Measurements from ENCODE around the gene SACM1L.

SACM1L gene

GRCh38 chr3:45779746-45780735 lies 90.8 kb downstream of the SACM1L start:
- H3K4me1 ChIP-seq (ENCODE audit: insufficient read depth, low read length): no peaks in the 10 kb centered on the region; the same call in 1 of the 2 replicates
- H3K27ac ChIP-seq (ENCODE audit: low read depth, low read length): no peak overlapping the region
- no peaks in the 10 kb centered on the region for H3K27me3 ChIP-seq (ENCODE audit: insufficient read depth, low read length)
- 94% methylated on average over 34 of the region's 35 CpGs for WGBS
- no peak overlapping the region; the same call in 1 of the 2 replicates for H3K9ac ChIP-seq (ENCODE audit: low read depth, low read length)
- H3K4me3 ChIP-seq (ENCODE audit: low read length): no peak overlapping the region
- no peaks in the 10 kb centered on the region for H3K36me3 ChIP-seq (ENCODE audit: insufficient read depth, low read length)
- H3K9me3 ChIP-seq (ENCODE audit: insufficient read depth, low read depth, low read length): no peaks in the 10 kb centered on the region

GRCh38 chr3:45781271-45781670 lies 92.1 kb downstream of the SACM1L start:
- Histone ChIP-seq H3K9ac (ENCODE audit: low read depth, low read length) (no peak overlapping the region), H3K27me3 (ENCODE audit: insufficient read depth, low read length) (no peaks in the 10 kb centered on the region), H3K4me3 (ENCODE audit: low read length) (no peak overlapping the region), H3K4me1 (ENCODE audit: insufficient read depth, low read length) (no peaks in the 10 kb centered on the region; the same call in 1 of the 2 replicates), H3K9me3 (ENCODE audit: insufficient read depth, low read depth, low read length) (no peaks in the 10 kb centered on the region), H3K36me3 (ENCODE audit: insufficient read depth, low read length) (no peaks in the 10 kb centered on the region), H3K27ac (ENCODE audit: low read depth, low read length) (no peak overlapping the region)
- 87% methylated on average over 5 of the region's 5 CpGs for whole genome bisulfite sequencing

GRCh38 chr3:45781841-45782240 lies 92.6 kb downstream of the SACM1L start:
- Histone ChIP-seq H3K27ac (ENCODE audit: low read depth, low read length) (no peak overlapping the region), H3K36me3 (ENCODE audit: insufficient read depth, low read length) (no peaks in the 10 kb centered on the region), H3K9ac (ENCODE audit: low read depth, low read length) (no peak overlapping the region), H3K9me3 (ENCODE audit: insufficient read depth, low read depth, low read length) (no peaks in the 10 kb centered on the region), H3K27me3 (ENCODE audit: insufficient read depth, low read length) (no peaks in the 10 kb centered on the region), H3K4me3 (ENCODE audit: low read length) (no peak overlapping the region), H3K4me1 (ENCODE audit: insufficient read depth, low read length) (no peaks in the 10 kb centered on the region)
- WGBS: 94% methylated on average over 12 of the region's 12 CpGs

GRCh38 chr3:45782381-45782780 lies 93.2 kb downstream of the SACM1L start:
- Histone ChIP-seq H3K27ac (ENCODE audit: low read depth, low read length) (no peak overlapping the region), H3K4me3 (ENCODE audit: low read length) (no peak overlapping the region), H3K36me3 (ENCODE audit: insufficient read depth, low read length) (no peaks in the 10 kb centered on the region), H3K9me3 (ENCODE audit: insufficient read depth, low read depth, low read length) (no peaks in the 10 kb centered on the region), H3K27me3 (ENCODE audit: insufficient read depth, low read length) (no peaks in the 10 kb centered on the region), H3K9ac (ENCODE audit: low read depth, low read length) (no peak overlapping the region), H3K4me1 (ENCODE audit: insufficient read depth, low read length) (no peaks in the 10 kb centered on the region)
- 89% methylated on average over 3 of the region's 3 CpGs for WGBS

- Histone ChIP-seq H3K36me3 (ENCODE audit: insufficient read depth, low read length) (no peaks in the 10 kb centered on the region), H3K4me1 (ENCODE audit: insufficient read depth, low read length) (no peaks in the 10 kb centered on the region), H3K4me3 (ENCODE audit: low read length) (no peak overlapping the region), H3K9ac (ENCODE audit: low read depth, low read length) (no peak overlapping the region), H3K27ac (ENCODE audit: low read depth, low read length) (no peak overlapping the region), H3K27me3 (ENCODE audit: insufficient read depth, low read length) (no peaks in the 10 kb centered on the region), H3K9me3 (ENCODE audit: insufficient read depth, low read depth, low read length) (no peaks in the 10 kb centered on the region)
- WGBS: 96% methylated on average over 3 of the region's 3 CpGs
Measured at GRCh38 chr3:45783667-45784066, 94.5 kb downstream of the SACM1L start.

- Histone ChIP-seq H3K27ac (ENCODE audit: low read depth, low read length) (no peak overlapping the region), H3K9ac (ENCODE audit: low read depth, low read length) (no peak overlapping the region), H3K27me3 (ENCODE audit: insufficient read depth, low read length) (no peaks in the 10 kb centered on the region), H3K36me3 (ENCODE audit: insufficient read depth, low read length) (no peaks in the 10 kb centered on the region), H3K4me1 (ENCODE audit: insufficient read depth, low read length) (no peaks in the 10 kb centered on the region), H3K9me3 (ENCODE audit: insufficient read depth, low read depth, low read length) (no peaks in the 10 kb centered on the region; the same call in 1 of the 2 replicates), H3K4me3 (ENCODE audit: low read length) (no peak overlapping the region)
- WGBS: 90% methylated on average over 3 of the region's 3 CpGs
Measured at GRCh38 chr3:45785605-45786150, 96.5 kb downstream of the SACM1L start.

- Histone ChIP-seq H3K9me3 (ENCODE audit: insufficient read depth, low read depth, low read length) (no peaks in the 10 kb centered on the region; the same call in 1 of the 2 replicates), H3K4me3 (ENCODE audit: low read length) (no peak overlapping the region), H3K36me3 (ENCODE audit: insufficient read depth, low read length) (no peaks in the 10 kb centered on the region), H3K27ac (ENCODE audit: low read depth, low read length) (no peak overlapping the region), H3K27me3 (ENCODE audit: insufficient read depth, low read length) (no peaks in the 10 kb centered on the region), H3K9ac (ENCODE audit: low read depth, low read length) (no peak overlapping the region), H3K4me1 (ENCODE audit: insufficient read depth, low read length) (no peaks in the 10 kb centered on the region)
- 82% methylated on average over 4 of the region's 4 CpGs for WGBS
Measured at GRCh38 chr3:45786801-45787495, 97.8 kb downstream of the SACM1L start.

- WGBS: 100% methylated on average over 2 of the region's 2 CpGs
- Histone ChIP-seq H3K4me1 (ENCODE audit: insufficient read depth, low read length) (no peaks in the 10 kb centered on the region), H3K9ac (ENCODE audit: low read depth, low read length) (no peak overlapping the region), H3K4me3 (ENCODE audit: low read length) (no peak overlapping the region), H3K27me3 (ENCODE audit: insufficient read depth, low read length) (0 out of 2 replicates have a peak, but pooled peaks cover under 1% of the 10 kb centered on the region), H3K27ac (ENCODE audit: low read depth, low read length) (no peak overlapping the region), H3K9me3 (ENCODE audit: insufficient read depth, low read depth, low read length) (no peaks in the 10 kb centered on the region; the same call in 1 of the 2 replicates), H3K36me3 (ENCODE audit: insufficient read depth, low read length) (no peaks in the 10 kb centered on the region)
Measured at GRCh38 chr3:45787551-45787950, 98.4 kb downstream of the SACM1L start.

- H3K36me3 ChIP-seq (ENCODE audit: insufficient read depth, low read length): no peaks in the 10 kb centered on the region
- 78% methylated on average over 2 of the region's 4 CpGs for WGBS
- no peak overlapping the region for H3K27ac ChIP-seq (ENCODE audit: low read depth, low read length)
- H3K9ac ChIP-seq (ENCODE audit: low read depth, low read length): no peak overlapping the region
- H3K4me1 ChIP-seq (ENCODE audit: insufficient read depth, low read length): no peaks in the 10 kb centered on the region
- no peaks in the 10 kb centered on the region; the same call in 1 of the 2 replicates for H3K9me3 ChIP-seq (ENCODE audit: insufficient read depth, low read depth, low read length)
- H3K4me3 ChIP-seq (ENCODE audit: low read length): no peak overlapping the region
- peaks cover 14% of the 10 kb centered on the region for H3K27me3 ChIP-seq (ENCODE audit: insufficient read depth, low read length)
Measured at GRCh38 chr3:45789235-45789812, 100.1 kb downstream of the SACM1L start.

- H3K9ac ChIP-seq (ENCODE audit: low read depth, low read length): no peak overlapping the region
- no peaks in the 10 kb centered on the region for H3K4me1 ChIP-seq (ENCODE audit: insufficient read depth, low read length)
- H3K27ac ChIP-seq (ENCODE audit: low read depth, low read length): no peak overlapping the region
- H3K36me3 ChIP-seq (ENCODE audit: insufficient read depth, low read length): no peaks in the 10 kb centered on the region
- no peak overlapping the region for H3K4me3 ChIP-seq (ENCODE audit: low read length)
- H3K9me3 ChIP-seq (ENCODE audit: insufficient read depth, low read depth, low read length): no peaks in the 10 kb centered on the region; the same call in 1 of the 2 replicates
- WGBS: 78% methylated on average over 2 of the region's 2 CpGs
- H3K27me3 ChIP-seq (ENCODE audit: insufficient read depth, low read length): peaks cover 26% of the 10 kb centered on the region
Measured at GRCh38 chr3:45790596-45790995, 101.4 kb downstream of the SACM1L start.
